ENCODE measurements around the gene NMNAT3.
"Not testable (repeated sequence)": the region's sequence is repeated elsewhere in the genome, so short reads cannot be mapped to it uniquely, and the experiment has no call there.

NMNAT3 gene

GRCh38 chr3:139583651-139584050, 94.1 kb downstream of the NMNAT3 start:
- DNase-seq (ENCODE audit: low spot score) = not testable (repeated sequence)

- no peak for DNase-seq (ENCODE audit: low spot score)
Measured at GRCh38 chr3:139578783-139579182, 99.0 kb downstream of the NMNAT3 start.

GRCh38 chr3:139577909-139578308, 99.9 kb downstream of the NMNAT3 start:
- DNase-seq (ENCODE audit: low spot score) = no peak

GRCh38 chr3:139577346-139577745, 100.4 kb downstream of the NMNAT3 start:
- no peak for DNase-seq (ENCODE audit: low spot score)

GRCh38 chr3:139574026-139574947, 103.5 kb downstream of the NMNAT3 start:
- DNase-seq (ENCODE audit: low spot score) = no peak

GRCh38 chr3:139572847-139573672, 104.7 kb downstream of the NMNAT3 start:
- no peak for DNase-seq (ENCODE audit: low spot score)

GRCh38 chr3:139571711-139572110, 106.1 kb downstream of the NMNAT3 start:
- DNase-seq (ENCODE audit: low spot score) = no peak

- peak; percentile 48 for DNase-seq (ENCODE audit: low spot score)
Measured at GRCh38 chr3:139564294-139564861, 113.4 kb downstream of the NMNAT3 start.

GRCh38 chr3:139561959-139562676, 115.7 kb downstream of the NMNAT3 start:
- peak; percentile 66 for DNase-seq (ENCODE audit: low spot score)

GRCh38 chr3:139561255-139561817, 116.4 kb downstream of the NMNAT3 start:
- DNase-seq (ENCODE audit: low spot score) = no peak

- no peak for DNase-seq (ENCODE audit: low spot score)
Measured at GRCh38 chr3:139560411-139560810, 117.4 kb downstream of the NMNAT3 start.

GRCh38 chr3:139559541-139559940, 118.2 kb downstream of the NMNAT3 start:
- peak; percentile 48 for DNase-seq (ENCODE audit: low spot score)

GRCh38 chr3:139558351-139559266, 119.2 kb downstream of the NMNAT3 start:
- no peak for DNase-seq (ENCODE audit: low spot score)

- no peak for DNase-seq (ENCODE audit: low spot score)
Measured at GRCh38 chr3:139557041-139557440, 120.7 kb downstream of the NMNAT3 start.

- DNase-seq (ENCODE audit: low spot score) = no peak
Measured at GRCh38 chr3:139555249-139555648, 122.5 kb downstream of the NMNAT3 start.

- DNase-seq (ENCODE audit: low spot score) = no peak
Measured at GRCh38 chr3:139554628-139555027, 123.1 kb downstream of the NMNAT3 start.

- peak; percentile 46 for DNase-seq (ENCODE audit: low spot score)
Measured at GRCh38 chr3:139552632-139553365, 125.0 kb downstream of the NMNAT3 start.

- no peak for DNase-seq (ENCODE audit: low spot score)
Measured at GRCh38 chr3:139548801-139549200, 129.0 kb downstream of the NMNAT3 start.

GRCh38 chr3:139547666-139548065, 130.1 kb downstream of the NMNAT3 start:
- DNase-seq (ENCODE audit: low spot score) = no peak

- DNase-seq (ENCODE audit: low spot score) = no peak
Measured at GRCh38 chr3:139546772-139547171, 131.0 kb downstream of the NMNAT3 start.

Data from SW480 (cell line).